DMS114 treated with DMSO at 0.1 percent for 48 hours (cell line): Measurements from ENCODE around the gene LRRC56.

Source experiments
- DNase-seq: peaks from one replicate; lab custom pipeline; 2025; ENCODE audit not compliant: unreplicated experiment; lab: John Stamatoyannopoulos, UW

LRRC56 gene

DNA sequence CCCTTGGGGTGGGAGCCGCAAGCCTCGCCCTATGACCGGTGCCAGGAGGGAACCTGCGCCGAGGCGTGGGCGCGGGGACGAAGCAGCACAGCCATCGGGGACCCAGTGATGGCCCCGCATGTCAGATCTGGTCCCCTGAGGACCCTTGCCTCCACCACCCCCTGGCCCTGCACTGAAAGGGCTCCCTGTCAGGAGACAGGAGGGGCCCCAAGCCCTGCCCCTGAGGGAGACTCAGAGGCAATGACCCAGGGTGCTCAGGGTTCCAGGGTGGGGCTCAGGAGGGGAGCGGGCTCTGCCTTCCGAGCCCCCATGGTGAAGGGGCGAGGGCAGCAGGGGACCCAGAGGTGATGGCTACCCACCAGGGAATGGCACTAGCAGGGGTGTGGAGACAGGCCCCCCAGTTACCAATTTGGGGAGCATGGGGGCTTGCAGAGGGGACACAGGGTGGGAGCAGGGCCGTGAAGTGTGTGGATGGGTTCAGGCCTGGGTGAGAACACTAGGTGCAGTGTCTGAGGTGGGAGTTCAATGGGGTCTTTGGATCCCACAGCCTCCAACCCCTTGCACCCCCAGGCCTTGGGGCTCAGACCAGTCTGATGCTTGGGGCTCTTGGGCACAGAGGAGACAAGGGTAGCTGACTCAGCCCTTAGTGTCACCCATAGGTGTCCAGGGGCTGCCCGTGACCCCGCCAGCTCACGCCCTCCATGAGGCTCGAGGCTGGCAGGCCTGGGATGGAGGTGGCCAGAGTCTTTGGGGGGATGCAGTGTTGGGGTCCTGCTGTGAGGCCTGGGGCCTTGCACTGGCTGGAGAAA, 499 bp downstream of the LRRC56 start:
- DNase-seq: no peak

DNA sequence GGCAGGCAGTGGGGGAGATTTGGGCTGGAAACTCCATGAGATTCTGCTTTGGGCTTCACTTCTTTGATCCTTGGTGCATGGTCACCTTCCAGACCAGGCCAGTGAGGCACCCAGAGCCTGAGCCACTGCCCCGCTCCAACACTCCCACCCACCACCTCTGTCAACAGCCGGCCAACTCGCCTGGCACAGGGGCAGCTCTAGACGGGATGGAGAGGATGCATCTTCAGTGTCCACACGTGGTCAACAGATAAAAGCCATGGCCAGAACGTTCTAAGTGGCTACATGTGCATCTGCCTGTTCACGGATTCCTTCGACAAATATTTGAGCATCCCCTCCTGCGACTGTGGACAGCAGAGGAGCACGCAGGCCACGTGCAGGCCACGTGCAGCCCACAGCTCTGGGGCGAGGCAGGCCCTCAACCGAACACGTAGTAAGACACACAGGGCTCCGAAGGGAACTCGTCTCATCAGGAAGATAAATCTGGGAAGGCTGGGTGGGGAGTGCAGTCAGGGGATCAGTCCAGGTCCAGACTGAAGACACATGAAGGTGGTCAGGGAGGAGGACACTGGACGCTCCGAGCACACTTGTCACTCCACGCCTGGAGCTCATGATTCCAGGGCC, 1.2 kb downstream of the LRRC56 start:
- no peak for DNase-seq

DNA sequence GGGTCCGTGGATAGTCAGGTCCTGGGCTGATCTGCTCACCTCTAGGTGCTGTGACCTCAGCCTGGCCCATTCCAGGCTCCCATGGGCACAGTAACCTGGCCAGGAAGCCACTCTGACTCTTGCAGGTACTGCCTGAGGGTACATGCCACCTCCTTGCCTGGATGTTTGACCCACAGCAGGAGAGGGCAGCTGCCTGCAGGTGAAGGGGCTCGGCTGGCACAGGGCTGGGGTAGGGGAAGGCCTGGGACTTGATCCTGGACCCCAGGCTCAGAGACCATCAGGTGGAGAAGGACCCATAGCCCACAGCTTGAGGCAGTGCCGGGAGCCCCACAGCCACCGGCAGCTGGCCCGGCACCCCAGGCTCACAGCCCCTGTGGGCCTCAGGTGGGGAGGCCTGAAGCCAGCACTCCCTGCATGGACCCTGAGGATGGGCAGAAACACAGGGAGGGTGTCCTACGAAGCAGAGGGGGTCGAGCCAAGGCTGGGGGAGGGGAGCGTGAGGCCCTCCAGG, 2.7 kb downstream of the LRRC56 start:
- DNase-seq: no peak

DNA sequence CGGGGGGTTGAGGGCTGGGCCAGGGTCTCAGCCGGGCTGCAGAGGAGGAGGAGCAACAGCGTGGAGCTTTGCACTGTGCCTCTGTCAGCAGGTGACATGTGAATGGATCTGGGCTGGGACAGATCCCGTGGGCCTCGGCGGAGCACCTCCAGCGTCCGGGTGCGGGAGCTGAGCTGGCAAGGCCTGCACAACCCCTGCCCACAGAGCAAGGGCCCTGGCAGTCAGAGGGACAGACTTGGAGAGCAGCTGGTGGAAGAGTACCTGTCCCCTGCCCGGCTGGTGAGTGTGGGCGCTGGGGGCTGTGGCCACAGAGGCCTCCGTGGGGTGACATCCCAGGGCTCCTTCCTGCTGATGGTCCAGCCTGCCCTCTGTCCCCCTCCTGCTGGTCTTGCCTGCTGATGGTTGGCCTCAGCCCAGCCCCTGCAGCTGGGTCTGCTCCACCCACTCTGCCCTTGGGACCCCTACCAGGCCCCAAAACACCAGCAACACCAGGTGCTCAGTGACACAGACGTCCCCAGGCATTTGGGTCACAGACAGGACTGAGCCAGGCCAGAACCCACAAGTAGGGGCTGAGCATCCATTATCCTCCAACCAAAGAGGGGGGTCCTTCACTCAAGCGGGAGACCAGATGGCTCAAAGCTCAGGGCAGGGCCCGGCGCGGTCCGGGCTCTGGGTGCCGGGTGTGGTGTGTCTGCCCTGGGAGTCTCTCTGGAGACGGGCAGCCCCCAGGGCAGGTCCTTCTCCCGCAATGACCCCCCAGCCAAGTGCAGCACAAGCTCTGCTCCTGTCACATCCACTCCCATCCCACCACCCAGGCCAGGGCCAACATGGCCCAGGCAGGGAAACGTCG, 3.5 kb downstream of the LRRC56 start:
- DNase-seq: no peak

DNA sequence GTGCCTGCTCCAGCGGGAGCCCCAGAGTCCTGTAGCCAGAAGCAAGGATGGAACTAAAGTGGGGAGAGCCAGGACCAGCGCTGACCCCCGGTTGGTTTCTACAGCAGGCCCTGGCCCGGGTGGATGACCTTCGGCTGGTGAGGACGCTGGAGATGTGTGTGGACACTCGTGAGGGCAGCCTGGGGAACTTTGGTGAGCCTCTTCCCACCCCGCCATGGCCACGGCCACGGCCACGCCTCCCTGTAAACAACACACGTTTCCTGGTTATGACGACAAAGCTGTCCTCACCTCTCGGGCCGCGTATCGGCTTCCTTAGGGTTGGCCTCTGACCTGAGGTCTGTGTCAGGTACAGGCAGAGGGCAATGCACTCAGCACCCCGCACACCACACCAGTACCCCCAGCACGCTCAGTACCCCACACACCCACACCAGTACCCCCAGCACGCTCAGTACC, 4.1 kb downstream of the LRRC56 start:
- no peak for DNase-seq

DNA sequence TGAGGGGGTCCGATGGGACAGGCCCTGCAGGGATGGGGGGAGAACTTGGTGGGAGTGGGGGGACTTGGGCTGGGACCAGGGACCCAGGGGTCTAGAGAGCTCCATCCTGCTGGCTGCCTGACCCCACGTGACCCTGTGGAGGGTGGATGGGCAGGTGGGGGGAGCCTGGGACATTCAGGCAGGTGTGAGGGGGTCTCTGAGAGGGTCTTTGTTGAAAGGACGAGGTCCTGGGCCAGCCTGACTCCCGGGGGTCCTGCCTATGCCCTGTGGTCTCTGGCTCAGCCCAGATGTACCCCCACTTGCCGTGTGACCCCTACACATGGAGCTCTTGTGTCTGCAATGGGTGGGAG, 7.5 kb downstream of the LRRC56 start:
- no peak for DNase-seq

DNA sequence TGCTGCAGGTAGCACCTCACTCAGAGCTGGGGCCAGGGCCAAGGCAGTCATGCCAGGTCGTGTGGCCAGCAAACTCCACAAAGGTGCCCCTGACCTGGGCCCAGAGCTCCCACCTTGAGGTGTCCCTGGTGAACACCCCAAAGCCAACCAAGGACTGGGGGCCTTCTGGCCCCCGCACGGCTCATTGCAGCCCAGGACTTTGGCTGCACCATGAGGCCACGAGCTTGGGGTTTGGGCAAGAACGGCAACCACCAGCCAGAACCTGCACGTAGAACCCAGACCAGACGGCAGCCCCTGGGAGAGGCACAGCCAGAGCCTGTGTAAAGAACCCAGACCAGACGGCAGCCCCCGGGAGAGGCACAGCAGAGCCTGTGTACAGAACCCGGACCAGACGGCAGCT, 7.8 kb downstream of the LRRC56 start:
- DNase-seq: no peak

DNA sequence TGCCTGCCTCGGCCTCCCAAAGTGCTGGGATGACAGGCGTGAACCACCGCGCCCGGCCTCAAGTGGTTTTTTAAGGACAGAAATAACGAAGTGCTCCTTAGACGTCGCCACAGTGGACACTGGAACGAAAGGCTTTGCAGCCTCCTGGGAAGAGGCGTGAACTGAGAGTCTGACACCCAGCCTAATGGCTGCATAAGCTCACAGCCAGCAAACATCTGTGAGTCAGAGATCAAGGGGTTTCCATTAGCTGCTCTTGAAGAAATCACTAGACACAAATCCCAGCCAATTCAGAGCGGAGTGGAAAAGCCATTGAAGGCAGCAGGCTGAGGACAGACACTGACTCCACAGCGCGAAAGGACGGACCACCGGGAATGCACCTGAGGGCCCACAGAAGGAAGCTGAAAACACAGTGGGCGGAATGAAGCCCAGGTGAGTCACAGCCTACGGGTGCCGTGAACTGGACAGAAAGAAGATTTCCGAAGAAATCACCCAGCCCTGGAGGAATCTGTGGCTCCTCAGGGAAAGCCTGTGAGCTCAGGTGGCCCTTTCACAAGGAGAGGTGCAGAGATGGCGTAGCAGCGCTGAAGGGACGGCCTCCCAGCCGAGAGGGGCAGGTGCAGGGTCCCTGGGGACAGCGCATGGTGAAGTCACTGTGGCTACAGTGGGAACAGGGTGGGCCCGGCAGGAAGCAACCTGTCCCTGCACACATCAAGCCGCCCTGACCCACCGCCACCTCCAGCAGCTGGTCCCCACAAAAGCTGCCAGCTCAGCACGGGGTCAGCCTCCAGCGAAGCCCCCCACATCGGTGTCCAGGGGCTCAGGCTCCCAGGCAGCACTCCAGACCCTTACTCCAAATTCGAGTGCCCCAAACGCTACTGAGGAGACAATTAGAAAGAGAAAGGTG, 11.6 kb downstream of the LRRC56 start:
- no peak for DNase-seq

DNA sequence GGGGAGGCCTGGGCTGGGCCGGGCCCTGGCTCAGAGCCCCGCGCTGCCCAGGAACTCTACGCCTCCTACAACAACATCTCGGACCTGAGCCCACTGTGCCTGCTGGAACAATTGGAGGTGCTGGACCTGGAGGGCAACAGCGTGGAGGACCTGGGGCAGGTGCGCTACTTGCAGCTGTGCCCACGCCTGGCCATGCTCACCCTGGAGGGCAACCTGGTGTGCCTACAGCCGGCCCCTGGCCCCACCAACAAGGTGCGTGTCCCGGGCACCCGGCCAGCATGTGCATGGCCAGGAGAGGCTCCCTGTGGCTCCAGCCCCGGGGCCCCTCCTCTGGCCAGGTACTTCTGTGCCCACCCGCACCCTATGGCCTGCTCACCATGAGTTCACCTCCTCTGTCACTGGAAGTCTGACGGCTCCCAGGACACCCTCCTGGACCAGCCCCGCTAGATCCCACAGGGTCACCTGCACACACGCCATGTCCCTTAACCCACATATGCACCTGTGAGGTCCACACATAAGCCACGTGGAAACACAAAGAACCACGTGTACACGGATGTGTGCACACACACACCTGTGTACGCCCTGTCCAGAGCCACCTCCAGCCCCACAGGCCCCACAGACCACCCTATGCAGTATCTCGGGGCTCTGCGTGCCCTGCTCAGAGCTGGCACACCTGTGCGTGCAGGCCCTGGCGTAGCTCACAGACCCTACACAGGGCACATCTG, 12.9 kb downstream of the LRRC56 start:
- DNase-seq: no peak

DNA sequence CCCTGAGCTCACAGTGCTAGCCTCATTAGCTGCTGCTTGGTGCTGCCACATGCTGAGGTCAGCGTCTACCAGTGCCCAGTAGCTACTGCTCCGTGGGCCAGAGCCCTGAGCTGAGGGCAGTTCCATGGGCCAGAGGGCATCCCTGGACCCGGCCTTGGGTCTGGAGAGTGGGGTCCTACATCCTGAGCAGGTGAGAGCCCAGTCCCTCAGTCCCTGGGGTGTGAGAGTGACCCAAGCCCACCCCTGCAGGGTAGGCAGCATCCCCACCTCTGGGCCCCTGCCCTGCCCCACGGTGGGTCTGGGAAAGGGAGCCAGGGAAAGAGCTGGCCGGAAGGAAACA, 13.4 kb downstream of the LRRC56 start:
- DNase-seq: no peak

DNA sequence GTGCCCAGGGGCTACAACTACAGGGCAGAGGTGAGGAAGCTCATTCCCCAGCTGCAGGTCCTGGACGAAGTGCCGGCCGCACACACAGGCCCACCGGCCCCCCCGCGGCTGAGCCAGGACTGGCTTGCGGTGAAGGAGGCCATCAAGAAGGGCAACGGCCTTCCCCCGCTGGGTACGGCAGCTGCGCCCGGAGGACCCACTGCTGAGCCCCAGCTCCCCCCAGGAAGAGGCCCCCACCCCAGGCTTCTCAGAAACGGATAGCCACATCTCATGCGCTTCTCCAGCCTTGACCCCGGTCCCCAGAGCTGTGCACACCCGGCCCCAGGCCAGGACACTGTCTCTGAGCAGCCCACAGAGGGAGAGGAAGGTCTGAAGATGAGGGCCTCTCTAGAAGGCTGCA, 13.8 kb downstream of the LRRC56 start:
- DNase-seq: no peak

DNA sequence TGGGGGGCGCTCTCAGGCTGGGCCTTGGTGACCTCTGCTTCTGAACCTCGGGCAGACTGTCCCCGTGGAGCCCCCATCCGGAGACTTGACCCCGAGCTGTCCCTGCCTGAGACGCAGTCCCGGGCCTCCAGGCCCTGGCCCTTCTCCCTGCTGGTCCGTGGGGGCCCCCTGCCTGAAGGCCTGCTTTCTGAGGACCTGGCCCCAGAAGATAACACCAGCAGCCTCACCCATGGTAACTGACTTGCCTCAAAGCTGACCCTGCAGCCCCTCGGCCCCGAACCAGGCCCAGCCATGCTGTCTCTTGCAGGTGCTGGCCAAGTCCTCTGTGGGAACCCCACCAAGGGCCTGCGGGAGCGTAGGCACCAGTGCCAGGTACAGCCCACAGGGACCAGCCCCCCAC, 14.3 kb downstream of the LRRC56 start:
- DNase-seq: no peak

DNA sequence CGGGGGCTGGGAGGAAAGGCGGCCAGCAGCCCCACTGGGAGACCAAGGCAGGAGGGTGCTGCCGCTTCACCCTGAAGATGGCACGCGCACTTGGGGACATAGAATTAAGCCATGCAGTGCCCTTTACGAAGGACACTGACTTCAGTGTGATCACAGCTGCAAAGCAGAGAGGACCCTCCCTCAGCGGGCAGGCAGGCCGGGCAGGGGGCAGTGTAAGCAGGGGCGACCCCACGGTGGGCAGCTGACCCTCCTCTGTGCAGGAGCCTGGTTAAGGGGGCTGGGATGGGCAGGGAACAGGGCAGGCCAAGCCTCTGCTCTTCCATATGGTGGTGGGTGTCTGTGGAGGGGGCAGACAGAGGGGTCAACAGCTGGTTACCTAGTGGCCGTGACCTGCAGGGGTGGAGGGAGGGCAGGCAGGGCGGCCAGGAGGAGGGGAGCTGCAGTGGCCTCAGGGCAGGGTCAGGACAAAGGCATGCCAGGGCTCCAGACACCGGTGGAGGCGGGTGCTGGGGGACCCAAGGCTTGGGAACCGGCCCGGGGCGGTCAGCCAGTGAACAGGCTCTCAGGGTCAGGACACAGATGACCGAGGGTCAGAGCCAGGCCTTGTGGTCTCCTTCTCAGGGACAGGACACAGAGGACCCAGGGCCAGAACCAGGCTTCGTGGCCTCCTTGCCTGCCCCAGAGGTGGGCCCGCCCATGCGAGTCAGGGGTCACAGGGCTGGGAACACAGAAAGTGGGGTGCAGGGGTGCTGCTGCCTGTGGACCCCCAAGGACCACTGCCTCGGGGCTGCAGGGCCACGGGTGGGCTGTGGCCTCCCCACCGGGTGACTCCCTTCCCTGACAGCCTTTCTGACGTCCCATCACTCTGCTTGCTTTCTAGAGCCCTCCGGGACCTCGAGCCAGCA, 16.0 kb downstream of the LRRC56 start:
- no peak for DNase-seq

DNA sequence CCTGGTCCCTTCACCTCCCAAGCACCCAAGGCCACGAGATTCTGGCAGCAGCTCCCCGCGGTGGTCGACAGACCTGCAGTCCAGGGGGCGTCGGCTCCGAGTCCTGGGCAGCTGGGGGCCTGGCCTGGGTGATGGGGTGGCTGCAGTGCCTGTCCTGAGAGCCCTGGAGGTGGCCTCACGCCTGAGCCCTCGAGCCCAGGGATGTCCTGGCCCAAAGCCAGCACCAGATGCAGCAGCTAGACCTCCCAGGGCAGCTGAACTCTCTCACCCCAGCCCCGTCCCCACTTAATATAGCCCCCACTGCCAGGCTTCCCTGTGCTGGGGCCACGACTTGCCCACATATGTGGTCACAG, 16.6 kb downstream of the LRRC56 start:
- DNase-seq: no peak

DNA sequence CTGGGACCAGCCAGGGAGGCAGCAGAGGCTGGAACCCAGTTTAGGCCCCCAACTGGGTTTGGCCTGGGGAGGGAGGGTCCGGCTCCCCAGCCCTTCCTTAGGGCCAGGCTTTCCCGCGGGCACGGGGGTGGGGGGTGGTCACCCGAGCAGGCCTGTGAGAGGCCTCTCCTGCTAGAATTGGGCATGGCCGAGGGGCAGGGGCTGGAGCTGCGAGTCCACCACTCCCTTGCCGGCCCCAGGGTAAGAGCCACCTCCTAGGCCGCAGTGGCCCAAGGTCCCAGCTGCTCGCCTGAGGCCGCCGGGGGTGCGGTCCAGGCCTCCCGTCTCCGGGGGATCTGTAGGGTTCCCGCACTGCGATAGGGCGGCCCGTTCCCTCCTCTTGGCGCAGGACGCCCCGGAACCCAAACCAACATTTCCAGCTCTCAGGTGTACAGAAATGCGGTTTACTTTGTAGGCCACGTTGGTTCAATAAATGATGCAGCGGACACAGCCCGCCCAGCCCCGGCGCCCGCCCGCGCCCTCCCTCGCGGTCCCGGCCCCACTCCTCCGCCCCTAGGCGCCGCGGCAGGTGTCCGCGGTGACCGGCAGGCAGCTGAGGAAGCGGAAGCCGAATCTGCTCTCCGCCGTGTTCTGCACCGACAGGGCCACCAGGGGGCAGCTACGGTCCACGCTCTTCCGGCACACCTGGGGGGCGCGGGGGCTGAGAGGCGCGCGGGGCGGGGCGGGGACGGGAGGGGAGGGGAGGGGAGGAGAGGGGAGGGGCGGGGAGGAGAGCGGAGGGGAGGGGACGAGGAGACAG, 17.3 kb downstream of the LRRC56 start:
- DNase-seq: no peak

DNA sequence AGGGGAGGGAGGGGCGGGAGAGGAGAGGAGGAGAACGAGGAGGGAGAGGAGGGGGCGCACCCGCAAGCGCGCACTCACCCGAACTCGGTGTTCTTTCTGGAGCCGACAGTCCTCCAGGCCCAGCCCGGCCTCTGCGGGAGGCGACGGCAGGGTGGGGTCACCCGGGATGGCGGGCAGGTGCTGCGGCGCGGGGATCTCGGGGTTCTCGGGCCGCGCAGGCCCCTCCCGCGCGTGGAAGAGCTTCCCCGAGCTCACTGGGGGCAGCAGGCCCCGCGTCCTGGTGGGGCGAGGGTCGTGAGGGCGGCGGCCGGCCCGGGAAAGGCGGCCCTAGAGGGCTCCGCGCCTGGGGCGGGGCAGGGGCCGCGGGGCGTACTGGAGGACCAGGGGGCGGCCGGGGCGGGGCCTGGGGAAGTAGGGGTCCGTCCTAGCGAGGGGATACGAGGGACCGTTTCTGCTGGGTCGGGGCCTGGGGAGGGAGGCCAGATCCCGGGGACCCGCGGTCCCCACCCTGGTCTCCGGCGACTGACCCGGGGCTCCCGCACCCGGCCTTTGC, 18.0 kb downstream of the LRRC56 start:
- DNase-seq: no peak

DNA sequence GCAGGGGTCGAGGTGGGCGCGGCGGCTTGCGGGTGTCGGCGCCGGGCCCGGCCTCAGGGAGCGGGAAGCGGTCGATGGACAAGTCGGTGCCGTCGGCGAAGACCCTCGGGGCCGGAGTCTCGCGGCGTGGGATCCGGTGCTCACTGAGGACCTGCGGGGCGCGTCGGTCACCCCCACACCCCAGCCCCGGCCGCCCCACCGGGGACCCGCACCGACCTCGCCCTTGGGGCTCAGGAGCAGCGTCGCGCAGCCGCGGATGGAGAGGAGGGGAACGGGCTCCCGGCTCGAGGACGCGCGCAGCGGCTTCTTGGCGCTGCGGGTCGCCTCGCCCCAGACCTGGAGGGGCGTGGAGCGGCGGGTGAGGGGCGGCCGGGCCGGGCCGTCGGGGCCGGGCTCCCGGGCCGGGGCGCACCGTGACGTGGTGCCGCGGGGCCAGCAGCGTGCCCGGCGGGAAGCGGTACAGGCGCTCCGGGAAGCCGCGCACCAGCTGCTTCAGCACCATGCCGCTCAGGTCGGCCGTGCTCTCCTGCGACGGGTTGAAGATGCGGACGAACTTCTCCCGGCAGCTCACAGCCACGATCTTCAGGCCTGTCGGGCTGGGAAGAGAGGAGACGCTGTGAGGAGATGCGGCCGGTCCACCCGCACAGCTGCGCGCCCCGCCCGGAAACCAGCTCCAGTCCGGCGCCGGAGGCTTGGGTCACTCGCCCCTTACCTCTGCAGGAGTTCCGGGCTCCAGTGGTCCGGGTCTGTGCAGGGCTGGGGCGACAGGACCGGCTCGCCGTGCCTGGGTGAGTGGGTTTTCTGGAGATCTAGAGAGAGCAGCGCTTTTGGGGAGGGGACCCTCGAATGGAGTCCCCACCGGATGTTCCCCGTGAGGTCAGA, 18.7 kb downstream of the LRRC56 start:
- no peak for DNase-seq
